Stimulated activated CD4-positive, alpha-beta T cell treated with anti-CD3 and anti-CD28 coated beads, Interleukin-4, amount 100 ng/mL, for 24 hours (primary cell): ENCODE measurements around the gene KLRK1.
"Not testable (repeated sequence)": the region's sequence is repeated elsewhere in the genome, so short reads cannot be mapped to it uniquely, and the experiment has no call there.

Source experiments
- DNase-seq: peaks from one replicate; pipeline ENCODE4 v3.0.0-alpha.2; 2020

KLRK1 gene

DNA sequence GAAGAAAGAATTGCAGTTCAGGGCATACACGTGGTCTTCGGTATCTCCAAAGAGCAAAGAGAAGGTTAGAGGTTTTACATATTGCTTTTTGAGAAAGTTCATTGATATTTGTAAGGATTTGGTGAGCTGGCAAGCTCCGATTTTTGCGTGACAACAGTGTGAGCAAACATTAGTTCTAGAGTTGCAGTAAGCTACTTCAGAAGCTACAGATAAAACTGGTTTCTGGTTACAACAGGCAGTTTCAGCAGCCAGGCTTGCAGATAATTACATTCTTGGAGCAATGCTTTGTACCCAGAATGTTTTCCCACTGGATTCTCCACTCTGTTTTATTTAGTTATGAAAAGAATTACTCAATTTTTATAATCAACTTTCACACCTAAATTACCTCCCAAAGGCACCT is 28.2 kb downstream of the KLRK1 start:
- DNase-seq = no peak

GRCh38 chr12:10361084-10361483 is 28.8 kb downstream of the KLRK1 start:
- no peak for DNase-seq

- no peak for DNase-seq
These were observed 30.9 kb downstream of the KLRK1 start for GRCh38 chr12:10358969-10359368.

- no peak for DNase-seq
These were observed 31.7 kb downstream of the KLRK1 start for GRCh38 chr12:10358131-10358530.

DNA sequence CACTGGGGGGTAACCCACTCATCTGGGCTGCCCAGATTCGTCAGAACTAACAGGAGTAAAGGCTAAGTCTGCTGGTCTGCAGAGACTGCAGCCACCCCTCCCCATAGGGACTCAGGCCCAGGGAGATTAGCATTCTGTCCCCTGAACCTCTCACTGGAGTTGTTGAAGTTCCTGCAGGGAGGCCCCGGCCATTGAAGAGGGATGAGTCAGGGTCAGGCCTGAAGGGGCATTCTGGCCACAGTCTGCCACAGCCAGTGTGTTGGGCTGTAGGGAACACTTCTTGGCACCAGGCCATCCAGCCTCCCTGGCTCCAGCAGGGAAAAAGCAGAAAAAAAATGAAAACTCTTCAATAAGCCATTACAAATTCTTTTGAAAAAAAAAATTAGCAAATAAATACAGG is 35.3 kb downstream of the KLRK1 start:
- DNase-seq = no peak

DNA sequence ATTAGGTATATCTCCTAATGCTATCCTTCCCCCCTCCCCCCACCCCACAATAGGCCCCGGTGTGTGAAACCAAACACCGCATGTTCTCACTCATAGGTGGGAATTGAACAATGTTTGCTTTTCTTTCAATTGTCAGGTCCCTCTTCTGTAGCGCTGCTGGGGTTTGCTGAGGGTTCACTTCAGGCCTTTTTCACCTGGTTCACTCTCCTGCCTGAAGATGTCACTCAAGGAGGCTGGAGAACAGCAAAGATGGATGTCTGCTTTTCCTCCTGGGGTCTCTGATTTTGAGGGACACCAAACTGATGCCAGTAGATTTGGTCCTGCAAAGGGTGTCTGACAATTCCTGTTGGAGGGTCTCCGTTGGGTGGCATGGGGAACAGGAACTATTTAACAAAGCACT is 35.8 kb downstream of the KLRK1 start:
- DNase-seq = no peak

GRCh38 chr12:10351457-10351856 is 38.4 kb downstream of the KLRK1 start:
- DNase-seq = not testable (repeated sequence)

GRCh38 chr12:10341892-10342509 is 47.8 kb downstream of the KLRK1 start:
- DNase-seq = no peak

DNA sequence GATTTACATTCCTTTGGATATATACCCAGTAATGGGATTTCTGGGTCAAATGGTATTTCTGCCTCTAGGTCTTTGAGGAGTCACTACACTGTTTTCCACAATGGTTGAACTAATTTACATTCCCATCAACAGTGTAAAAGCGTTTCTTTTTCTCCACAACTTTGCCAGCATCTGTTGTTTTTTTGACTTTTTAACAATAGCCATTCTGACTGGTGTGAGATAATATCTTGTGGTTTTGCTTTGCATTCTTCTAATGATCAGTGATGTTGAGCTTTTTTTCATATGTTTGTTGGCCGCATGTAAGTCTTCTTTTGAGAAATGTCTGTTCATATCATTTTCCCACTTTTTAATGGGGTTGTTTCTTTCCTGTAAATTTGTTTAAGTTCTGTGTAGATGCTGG is 48.9 kb downstream of the KLRK1 start:
- not testable (repeated sequence) for DNase-seq

- no peak for DNase-seq
These were observed 50.6 kb downstream of the KLRK1 start for GRCh38 chr12:10339053-10339840.

GRCh38 chr12:10338470-10338869 is 51.4 kb downstream of the KLRK1 start:
- DNase-seq = not testable (repeated sequence)

DNA sequence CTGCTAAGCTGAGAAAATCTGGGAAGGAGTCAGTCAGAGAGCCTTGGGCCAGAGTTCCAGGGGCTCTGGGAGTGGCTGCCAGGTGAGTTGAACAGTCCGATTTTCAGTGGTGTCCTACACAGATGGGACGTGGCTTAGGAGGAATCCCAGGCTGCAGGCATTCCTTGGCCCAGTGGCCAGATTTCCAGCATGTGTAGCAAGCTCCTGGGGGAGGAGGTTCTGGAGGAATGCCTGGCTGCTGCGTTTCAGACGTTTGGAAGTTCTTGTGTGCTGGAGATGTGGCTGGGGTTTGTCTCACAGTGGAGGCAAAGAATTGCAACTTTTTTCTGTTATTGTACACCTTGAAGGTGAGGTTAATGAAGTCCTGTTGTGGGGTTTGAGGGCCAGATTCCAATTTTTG is 53.6 kb downstream of the KLRK1 start:
- DNase-seq = not testable (repeated sequence)

GRCh38 chr12:10331642-10332239 is 58.1 kb downstream of the KLRK1 start:
- DNase-seq = no peak

- DNase-seq = peak; percentile 23
These were observed 61.1 kb downstream of the KLRK1 start for GRCh38 chr12:10328691-10329090.
